ENCODE measurements around the gene DNER.

DNA sequence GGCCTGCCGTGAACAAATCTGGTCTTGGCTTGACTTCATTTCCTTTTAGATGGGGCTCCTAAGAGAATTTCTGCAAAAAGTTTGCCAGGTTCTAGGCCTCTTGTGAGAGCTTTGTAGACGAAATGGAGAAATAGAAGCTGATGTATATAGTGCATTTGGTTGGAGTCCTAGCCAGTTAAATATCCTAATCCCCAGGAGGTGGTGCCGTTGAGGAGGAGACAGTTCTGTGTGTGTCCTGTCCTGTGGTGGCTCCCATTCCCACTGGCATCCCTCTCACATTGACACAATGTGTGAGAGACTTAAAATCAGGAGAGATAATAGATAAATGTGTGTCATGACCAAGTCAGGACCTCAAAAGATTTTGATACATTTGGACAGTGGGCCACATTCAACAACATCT is 34.6 kb upstream of the DNER start:
- no peak for TF ChIP-seq CTCF (conservative IDR thresholded peaks at IDR 0.05)
- TF ChIP-seq EZH2 (IDR thresholded peaks at IDR 0.05; ENCODE audit: low read depth): no peak
